Cardiac fibroblast (primary cell): ENCODE data around the gene SFXN2.
"Not testable (repeated sequence)": the region's sequence is repeated elsewhere in the genome, so short reads cannot be mapped to it uniquely, and the experiment has no call there.

Source experiments
- DNase-seq, 2 donors: peaks; one replicate each; pipeline versions ENCODE4 v3.0.0 to v3.0.0-alpha.2; 2010; ENCODE audit warnings: low read depth in 2 of 2
- H3K4me3 ChIP-seq, 2 donors: replicated peaks in 1 of 2; 1 replicate in 1 of 2; 2 replicates in 1 of 2; pipeline ENCODE4 v1.5.1; 2011; ENCODE audit warnings: low read depth in 2 of 2, low read length in 2 of 2, mild to moderate bottlenecking in 2 of 2, moderate library complexity in 1 of 2
- TF ChIP-seq, protein P1 (sequence below): IDR thresholded peaks from one replicate; pipeline ENCODE4 v1.5.1; 2011; ENCODE audit warnings: low read depth, mild to moderate bottlenecking, low read length, inconsistent platforms

Gene SFXN2

DNA sequence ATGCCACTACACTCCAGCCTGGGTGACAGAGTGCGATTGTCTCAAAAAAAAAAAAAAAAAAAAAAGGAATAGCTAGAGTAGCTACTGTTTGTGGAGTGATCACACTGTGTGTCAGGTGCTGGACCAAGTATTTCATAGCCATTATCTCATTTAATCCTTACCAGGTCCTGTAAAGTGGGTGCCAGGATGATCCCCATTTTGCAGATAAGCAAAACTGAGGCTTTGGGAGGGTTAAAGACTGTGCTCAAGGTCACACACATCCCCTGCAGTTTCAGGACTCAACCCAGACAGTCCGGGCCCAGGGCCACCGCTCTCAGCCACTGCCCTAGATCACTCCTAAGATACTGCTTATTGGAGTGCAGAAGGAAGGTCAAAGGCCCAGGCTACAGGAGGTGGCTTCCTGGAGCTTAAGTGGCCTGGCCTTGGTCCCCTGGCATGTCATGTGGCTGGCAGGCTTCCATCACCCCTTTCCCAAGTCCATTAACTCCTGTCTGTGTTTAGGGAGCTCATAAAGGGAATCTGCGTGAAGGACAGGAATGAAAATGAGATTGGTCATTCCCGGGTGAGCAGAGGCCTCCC is 16.9 kb downstream of the SFXN2 start:
- TF ChIP-seq, protein P1, sequence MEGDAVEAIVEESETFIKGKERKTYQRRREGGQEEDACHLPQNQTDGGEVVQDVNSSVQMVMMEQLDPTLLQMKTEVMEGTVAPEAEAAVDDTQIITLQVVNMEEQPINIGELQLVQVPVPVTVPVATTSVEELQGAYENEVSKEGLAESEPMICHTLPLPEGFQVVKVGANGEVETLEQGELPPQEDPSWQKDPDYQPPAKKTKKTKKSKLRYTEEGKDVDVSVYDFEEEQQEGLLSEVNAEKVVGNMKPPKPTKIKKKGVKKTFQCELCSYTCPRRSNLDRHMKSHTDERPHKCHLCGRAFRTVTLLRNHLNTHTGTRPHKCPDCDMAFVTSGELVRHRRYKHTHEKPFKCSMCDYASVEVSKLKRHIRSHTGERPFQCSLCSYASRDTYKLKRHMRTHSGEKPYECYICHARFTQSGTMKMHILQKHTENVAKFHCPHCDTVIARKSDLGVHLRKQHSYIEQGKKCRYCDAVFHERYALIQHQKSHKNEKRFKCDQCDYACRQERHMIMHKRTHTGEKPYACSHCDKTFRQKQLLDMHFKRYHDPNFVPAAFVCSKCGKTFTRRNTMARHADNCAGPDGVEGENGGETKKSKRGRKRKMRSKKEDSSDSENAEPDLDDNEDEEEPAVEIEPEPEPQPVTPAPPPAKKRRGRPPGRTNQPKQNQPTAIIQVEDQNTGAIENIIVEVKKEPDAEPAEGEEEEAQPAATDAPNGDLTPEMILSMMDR = no peak
- no peak overlapping the region for H3K4me3 ChIP-seq

GRCh38 chr10:102732661-102733060 is 18.2 kb downstream of the SFXN2 start:
- H3K4me3 ChIP-seq = no peak overlapping the region
- TF ChIP-seq, protein P1 = no peak
- no peak for DNase-seq

More for the DNA sequence above, 16.9 kb downstream of the SFXN2 start:
- DNase-seq = no peak

DNA sequence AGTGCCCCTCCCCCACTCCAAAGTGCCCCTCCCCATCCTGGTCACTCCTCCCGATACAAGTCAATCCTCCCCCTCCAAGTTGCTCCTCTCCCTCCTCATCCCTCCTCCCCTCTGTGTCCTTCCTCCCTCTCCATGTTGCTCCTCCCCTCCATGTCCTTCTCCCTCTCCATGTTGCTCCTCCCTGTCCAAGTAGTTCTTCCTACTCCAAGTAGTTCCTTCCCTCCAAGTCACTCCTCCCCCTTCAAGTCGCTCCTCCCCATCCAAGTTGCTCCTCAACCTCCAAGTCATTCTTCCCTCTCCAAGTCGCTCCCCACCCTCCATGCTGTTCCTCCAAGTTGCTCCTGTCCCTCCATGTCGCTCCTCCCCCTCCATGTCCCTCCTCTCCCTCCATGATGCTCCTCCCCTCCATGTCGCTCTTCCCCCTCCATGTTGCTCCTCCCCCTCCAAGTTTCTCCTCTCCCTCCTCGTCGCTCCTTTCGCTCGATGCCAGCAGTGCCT is 20.7 kb downstream of the SFXN2 start:
- TF ChIP-seq, protein P1 = no peak
- DNase-seq = peak in 1 of 2 donors; percentile 11
- no peak overlapping the region for H3K4me3 ChIP-seq

- TF ChIP-seq, protein P1 = no peak
- DNase-seq = no peak
- H3K4me3 ChIP-seq = no peak overlapping the region
These were observed 24.3 kb downstream of the SFXN2 start for GRCh38 chr10:102738692-102739121.

DNA sequence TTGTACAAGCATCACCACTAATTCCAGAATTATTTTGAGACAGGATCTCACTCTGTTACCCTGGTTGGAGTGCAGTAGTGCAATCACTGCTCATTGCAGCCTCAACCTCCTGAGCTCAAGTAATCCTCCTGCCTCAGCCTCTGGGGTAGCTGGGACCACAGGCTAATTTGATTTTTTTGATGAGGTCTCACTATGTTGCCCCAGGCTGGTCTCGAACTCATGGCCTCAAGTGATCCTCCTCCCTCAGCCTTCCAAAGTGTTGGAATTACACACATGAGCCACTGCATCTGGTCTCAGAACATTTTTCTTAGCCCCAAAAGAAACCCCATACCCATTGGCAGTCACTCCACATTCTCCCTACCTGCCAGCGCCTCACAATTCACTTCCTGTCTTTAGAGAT is 25.8 kb downstream of the SFXN2 start:
- H3K4me3 ChIP-seq = no peak overlapping the region
- DNase-seq = no peak
- TF ChIP-seq, protein P1 = no peak

- H3K4me3 ChIP-seq = no peak overlapping the region
- TF ChIP-seq, protein P1 = no peak
- DNase-seq = no peak
These were observed 27.3 kb downstream of the SFXN2 start for GRCh38 chr10:102741726-102742237.

DNA sequence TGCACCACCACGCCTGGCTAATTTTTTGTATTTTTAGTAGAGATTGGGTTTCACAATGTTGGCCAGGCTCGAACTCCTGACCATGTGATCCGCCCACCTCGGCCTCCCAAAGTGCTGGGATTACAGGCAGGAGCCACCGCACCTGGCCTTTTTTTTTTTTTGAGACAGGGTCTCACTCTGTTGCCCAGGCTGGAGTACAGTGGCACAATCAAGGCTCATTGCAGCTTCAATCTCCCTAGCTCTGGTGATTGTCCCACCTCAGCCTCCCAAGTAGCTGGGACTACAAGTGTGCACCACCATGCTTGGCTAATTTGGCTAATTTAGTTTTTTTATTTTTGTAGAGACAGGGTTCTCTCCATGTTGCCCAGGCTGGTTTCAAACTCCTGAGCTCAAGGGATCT is 27.9 kb downstream of the SFXN2 start:
- H3K4me3 ChIP-seq, DNase-seq: not testable (repeated sequence)
